HG03175 (cell line): ENCODE measurements around the gene ACSM2A.
"Not testable (repeated sequence)": the region's sequence is repeated elsewhere in the genome, so short reads cannot be mapped to it uniquely, and the experiment has no call there.

Experiments
- ATAC-seq: cut with Tn5 transposase; IDR thresholded peaks from one replicate; pipeline ENCODE4 v1.9.1; 2021; ENCODE audit warnings: mild to moderate bottlenecking, moderate library complexity; ENCODE audit not compliant: unreplicated experiment

ACSM2A gene

DNA sequence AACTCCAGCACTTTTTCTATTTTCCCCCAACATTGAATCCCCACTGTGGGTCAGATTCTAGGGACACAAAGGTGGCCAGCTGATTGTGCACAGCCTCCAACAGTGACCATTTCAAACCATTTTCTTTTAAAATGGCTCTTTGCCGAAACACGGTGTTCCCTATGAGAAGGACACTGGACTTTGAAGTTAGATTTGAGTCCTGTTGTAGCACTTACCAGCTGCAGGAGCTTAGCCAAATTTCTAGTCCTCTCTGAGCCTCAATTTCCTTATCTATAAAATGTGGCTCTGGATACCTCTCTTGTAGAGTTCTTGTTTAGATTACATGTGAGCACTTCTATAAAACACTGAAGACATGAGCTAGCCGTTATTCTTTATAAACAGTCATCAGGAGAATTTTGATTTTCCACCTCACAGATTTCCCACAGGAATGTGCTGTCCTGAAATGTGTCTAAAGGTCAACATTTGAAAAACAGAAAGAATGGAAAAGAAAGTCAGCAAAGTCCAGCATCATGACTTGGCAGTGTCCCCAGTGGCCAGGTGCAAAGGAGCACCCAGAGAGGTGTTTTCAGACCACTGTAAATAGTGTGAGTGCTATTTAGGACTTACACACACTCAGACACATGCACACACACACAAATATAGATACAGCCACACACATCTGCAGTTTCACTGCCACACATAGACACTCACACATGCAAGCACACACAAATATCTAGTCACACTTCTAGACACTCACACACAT is 4.5 kb upstream of the ACSM2A start:
- ATAC-seq: not testable (repeated sequence)

- not testable (repeated sequence) for ATAC-seq
Observed at GRCh38 chr16:20453633-20454032, 2.3 kb downstream of the ACSM2A start.

DNA sequence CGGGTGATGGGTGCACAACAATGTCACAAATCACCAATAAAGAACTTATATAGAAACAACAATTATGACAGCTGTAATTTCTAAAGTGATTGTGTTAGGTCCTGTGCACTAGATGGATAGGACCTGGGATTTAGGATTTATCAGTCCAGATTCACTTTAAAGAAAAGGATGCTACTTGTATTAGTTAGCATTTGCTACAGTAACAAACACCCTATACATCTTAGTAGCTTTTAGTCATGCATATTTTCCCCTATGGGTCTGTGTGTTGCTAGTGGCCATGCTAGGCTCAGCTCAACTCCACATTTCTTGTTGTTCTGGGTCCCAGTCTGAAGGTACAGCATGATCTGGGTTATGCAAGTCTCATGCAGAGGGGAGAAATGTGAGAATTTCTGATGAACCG is 7.9 kb downstream of the ACSM2A start:
- not testable (repeated sequence) for ATAC-seq

GRCh38 chr16:20460313-20460712 is 9.0 kb downstream of the ACSM2A start:
- ATAC-seq: not testable (repeated sequence)

- not testable (repeated sequence) for ATAC-seq
Observed at GRCh38 chr16:20468954-20469353, 17.6 kb downstream of the ACSM2A start.

DNA sequence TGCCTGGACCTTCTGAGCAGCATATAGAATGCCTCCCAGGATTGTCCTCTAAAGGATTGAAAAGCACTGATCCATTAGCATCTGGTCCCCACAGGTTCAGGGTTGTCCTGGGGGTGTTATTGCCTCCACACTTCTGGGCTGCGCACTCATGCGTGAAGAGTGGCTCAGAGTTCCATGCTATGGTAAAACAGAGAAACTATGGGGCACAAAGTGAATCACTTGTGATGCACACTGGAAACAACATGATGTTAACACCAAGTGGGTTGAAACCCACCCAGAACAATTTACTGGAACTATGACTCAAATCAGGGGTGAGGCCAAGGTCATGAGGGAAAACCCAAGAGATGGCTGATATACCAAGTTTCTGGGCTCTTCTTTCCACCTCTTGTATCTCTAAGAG is 18.6 kb downstream of the ACSM2A start:
- ATAC-seq: not testable (repeated sequence)

GRCh38 chr16:20470732-20471131 is 19.4 kb downstream of the ACSM2A start:
- ATAC-seq: not testable (repeated sequence)

GRCh38 chr16:20477188-20477744 is 25.9 kb downstream of the ACSM2A start:
- ATAC-seq: not testable (repeated sequence)

DNA sequence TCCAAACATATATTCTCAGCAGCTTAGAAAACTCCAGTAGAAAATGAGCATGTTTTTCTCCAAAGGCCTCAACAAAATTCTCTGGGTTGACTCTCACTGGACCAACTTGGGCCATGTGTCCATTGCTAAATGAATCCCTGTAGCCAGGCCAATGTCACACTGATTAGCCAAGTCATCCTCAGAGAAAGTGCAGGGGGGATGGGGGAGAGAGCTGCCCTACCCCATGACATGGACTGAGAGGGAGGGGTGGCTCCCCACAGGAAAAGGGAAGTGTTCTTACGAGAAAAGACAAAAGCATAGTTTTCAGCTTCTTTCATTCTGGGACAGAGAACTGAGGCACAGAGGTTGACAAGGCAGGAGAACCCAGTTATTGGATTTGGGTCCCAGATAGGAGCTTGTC is 32.7 kb downstream of the ACSM2A start:
- not testable (repeated sequence) for ATAC-seq

DNA sequence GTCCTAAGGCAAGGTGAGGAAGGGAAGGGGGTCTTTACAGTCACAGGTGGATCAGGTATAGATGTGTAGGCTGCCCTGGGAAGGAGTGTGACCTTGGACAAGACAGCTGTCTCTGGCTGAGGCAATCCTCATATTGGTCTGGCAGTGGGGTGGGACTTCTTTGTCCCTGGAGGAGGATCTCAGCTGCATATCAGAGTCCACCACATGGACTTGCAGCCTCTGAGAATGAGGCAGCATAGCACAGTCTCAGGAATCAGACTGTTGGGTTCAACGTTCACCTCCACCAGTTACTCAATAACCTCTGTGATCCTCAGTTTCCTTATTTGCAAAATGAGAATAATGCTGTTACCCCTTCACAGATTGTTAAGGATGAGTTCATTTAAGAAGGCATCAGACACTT is 33.4 kb downstream of the ACSM2A start:
- no peak for ATAC-seq

- ATAC-seq: no peak
Observed at GRCh38 chr16:20485408-20485807, 34.1 kb downstream of the ACSM2A start.

DNA sequence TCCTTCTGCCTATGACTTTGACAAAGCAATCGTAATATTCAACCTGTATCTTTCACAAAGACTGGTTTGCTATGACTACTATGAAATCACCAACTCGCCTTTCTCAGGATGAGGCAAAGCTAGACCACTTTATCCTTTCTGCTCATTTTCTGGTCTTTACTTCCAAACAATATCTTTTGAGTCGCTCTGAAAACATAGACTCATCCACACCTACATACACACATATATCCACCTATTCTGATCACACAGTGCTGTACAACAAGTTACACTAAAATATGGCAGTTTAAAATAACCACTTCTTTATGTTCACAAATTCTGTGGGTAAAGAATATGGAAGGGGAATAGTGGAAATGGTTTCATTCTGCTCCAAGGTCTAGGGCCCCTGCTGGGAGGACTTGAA is 39.7 kb downstream of the ACSM2A start:
- ATAC-seq: not testable (repeated sequence)

DNA sequence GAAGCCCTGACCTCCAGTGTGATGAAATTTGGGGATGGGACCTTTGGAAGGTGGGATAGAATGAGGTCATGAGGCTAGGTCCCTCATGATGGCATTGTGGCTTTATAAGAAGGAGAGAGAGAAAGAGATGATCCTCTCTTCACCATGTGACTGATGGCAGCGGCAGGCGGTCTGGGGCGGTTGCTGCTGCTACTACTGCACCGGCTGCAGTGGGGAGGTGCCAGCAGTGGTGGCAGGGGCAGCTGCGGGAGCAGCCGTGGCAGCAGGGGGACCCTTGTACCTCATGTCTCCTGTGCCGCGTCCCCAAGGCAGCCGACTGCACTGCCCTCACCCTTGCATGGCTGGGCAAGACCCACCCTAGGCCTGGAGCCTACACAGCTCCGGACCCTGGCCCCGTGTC is 40.1 kb downstream of the ACSM2A start:
- not testable (repeated sequence) for ATAC-seq

DNA sequence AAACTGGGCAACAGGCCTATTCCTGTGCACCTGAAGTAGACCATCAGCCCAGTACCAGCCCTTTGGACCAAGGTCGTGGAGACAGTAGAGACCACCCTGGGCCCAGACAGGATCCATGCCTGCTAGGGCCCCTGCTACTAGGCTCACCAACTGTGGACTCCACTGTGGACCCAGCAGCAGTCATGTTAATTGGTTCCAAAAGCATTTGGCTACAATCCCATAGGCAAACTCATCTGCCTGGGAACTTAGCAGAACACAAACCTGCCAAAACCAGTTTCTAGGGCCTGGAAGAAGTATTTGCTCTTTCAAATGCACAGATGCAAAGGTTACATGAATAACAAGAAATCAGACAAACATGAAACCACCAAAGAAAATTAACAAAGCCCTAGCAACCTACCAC is 53.1 kb downstream of the ACSM2A start:
- ATAC-seq: no peak

DNA sequence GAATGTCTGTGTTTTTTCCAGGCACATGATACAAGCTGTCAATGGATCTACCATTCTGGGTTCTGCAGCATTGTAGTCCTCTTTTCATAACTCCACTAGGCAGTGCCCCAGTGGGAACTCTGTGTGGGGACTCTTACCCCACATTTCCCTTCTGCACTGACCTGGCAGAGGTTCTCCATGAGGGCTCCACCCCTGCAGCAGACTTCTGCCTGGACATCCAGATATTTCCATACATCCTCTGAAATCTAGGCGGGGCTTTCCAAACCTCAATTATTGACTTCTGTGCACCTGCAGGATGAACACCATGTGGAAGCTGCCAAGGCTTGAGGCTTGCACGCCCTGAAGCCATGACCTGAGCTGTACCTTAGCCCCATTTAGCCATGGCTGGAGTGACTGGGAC is 56.0 kb downstream of the ACSM2A start:
- no peak for ATAC-seq

- no peak for ATAC-seq
Observed at GRCh38 chr16:20510323-20510722, 59.0 kb downstream of the ACSM2A start.

GRCh38 chr16:20515688-20516090 is 64.4 kb downstream of the ACSM2A start:
- no peak for ATAC-seq

DNA sequence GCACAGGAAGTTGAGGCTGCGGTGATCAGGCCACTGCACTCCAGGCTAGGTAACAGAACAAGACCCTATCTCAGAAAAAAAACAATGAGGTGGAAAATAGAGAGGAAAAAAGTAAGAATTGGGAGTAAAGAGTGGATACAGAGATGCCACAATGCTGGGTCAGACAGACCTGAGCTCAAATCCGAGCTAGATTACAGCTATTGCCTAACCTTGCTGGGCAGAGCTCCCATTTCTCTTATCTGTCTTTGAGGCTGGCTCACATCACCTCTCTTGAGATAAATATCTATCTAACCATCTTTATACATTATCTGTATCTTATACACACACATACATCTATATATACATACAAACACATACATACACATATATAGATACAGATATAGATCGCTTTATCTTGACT is 65.8 kb downstream of the ACSM2A start:
- ATAC-seq: no peak

GRCh38 chr16:20519231-20519630 is 67.9 kb downstream of the ACSM2A start:
- ATAC-seq: no peak

DNA sequence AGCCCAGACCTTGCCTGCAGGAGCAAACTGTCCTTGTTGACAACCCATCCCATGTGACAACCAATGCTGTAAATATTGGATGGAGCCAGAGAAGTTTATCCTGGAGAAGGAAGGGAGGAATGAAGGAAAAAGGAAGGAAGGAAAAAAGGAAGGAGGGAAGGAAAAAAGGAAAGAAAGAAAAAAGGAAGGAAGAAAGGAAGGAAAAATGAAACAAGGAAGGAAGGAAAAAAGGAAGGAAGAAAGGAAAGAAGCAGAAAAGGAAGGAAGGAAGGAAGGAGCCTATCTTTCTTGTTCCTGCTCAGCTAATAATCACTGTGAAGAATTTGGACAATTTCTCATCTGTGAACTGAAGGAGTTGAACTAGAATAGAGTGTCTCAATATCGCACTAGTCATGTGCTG is 68.8 kb downstream of the ACSM2A start:
- ATAC-seq: no peak

DNA sequence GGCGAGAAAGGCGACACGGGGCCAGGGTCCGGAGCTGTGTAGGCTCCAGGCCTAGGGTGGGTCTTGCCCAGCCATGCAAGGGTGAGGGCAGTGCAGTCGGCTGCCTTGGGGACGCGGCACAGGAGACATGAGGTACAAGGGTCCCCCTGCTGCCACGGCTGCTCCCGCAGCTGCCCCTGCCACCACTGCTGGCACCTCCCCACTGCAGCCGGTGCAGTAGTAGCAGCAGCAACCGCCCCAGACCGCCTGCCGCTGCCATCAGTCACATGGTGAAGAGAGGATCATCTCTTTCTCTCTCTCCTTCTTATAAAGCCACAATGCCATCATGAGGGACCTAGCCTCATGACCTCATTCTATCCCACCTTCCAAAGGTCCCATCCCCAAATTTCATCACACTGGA is 80.5 kb downstream of the ACSM2A start:
- not testable (repeated sequence) for ATAC-seq

DNA sequence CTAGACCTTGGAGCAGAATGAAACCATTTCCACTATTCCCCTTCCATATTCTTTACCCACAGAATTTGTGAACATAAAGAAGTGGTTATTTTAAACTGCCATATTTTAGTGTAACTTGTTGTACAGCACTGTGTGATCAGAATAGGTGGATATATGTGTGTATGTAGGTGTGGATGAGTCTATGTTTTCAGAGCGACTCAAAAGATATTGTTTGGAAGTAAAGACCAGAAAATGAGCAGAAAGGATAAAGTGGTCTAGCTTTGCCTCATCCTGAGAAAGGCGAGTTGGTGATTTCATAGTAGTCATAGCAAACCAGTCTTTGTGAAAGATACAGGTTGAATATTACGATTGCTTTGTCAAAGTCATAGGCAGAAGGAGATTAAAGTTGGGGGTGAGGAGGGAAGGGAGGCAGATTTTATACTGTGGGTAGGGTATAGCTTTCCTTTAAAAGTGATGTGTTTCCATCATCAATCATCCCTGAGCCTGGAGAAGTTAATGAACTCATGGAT is 81.0 kb downstream of the ACSM2A start:
- ATAC-seq: not testable (repeated sequence)
